ENCODE results near the gene CSNK1G1. TPM values are rescaled to one million over a fixed set of nuclear protein-coding genes. Genes with fewer than 3 reads are reported as not detected.

CSNK1G1 gene
- total RNA-seq, 1 donor from 2014 or later, result 19.8 TPM

DNA sequence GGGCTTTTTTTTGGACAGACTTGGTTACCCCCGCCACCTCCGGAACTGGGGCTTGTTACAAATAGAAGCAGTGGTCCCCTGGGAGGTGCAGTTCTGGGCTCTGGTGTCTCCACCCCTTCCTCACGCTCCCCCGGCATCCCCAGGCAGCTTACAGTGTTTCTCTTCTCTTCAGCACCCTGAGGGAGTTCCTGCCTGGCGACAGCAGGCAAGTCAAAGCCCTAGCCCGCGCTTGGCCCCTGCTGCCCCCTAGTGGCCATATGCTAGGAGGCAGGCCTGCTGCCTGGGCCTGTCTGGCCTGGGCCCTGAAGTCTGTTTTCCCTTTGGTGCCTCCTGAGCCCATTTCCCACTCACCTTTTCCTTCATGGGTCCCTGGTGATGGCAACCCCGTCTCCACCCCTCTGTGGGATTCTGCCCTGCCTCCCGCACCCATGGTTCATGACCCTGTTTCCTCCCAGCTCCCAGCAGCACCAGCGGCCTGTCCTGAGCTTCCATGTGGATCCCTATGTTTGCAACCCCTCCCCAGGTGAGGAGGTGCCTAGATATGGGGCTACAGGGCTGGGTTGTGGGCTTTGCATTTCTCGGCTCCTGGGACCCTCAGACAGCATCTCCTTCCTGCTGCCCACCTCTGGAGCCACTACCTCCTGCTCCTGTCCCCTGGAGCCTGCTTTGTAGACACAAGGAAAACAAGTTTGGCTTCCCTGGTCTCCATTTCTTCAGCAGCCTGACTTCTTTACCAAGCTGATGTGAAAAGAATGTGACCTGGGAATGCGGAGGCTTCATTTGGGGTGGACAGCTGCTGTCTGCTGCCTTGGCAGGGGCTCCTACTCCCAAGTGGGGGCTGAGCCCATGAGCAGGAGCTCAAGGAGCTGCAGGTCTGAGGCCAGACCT, 202.2 kb downstream of the CSNK1G1 start:
- peak; percentile 95 for DNase-seq
- H3K36me3 ChIP-seq, result peaks cover 49% of the 10 kb centered on the region
- TF ChIP-seq, protein P1, sequence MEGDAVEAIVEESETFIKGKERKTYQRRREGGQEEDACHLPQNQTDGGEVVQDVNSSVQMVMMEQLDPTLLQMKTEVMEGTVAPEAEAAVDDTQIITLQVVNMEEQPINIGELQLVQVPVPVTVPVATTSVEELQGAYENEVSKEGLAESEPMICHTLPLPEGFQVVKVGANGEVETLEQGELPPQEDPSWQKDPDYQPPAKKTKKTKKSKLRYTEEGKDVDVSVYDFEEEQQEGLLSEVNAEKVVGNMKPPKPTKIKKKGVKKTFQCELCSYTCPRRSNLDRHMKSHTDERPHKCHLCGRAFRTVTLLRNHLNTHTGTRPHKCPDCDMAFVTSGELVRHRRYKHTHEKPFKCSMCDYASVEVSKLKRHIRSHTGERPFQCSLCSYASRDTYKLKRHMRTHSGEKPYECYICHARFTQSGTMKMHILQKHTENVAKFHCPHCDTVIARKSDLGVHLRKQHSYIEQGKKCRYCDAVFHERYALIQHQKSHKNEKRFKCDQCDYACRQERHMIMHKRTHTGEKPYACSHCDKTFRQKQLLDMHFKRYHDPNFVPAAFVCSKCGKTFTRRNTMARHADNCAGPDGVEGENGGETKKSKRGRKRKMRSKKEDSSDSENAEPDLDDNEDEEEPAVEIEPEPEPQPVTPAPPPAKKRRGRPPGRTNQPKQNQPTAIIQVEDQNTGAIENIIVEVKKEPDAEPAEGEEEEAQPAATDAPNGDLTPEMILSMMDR (IDR thresholded peaks at IDR 0.05), result peak; percentile 98
- peak; percentile 90 for ATAC-seq
- H3K27me3 ChIP-seq, result peaks cover 18% of the 10 kb centered on the region
- H3K4me1 ChIP-seq, result peaks cover 18% of the 10 kb centered on the region
- no peaks in the 10 kb centered on the region for H3K9me3 ChIP-seq
- H3K27ac ChIP-seq, result peak overlapping the region; percentile 2
- H3K4me3 ChIP-seq, result peak overlapping the region; percentile 53
- intact Hi-C loops (cut with DNase I), result no loop called here

DNA sequence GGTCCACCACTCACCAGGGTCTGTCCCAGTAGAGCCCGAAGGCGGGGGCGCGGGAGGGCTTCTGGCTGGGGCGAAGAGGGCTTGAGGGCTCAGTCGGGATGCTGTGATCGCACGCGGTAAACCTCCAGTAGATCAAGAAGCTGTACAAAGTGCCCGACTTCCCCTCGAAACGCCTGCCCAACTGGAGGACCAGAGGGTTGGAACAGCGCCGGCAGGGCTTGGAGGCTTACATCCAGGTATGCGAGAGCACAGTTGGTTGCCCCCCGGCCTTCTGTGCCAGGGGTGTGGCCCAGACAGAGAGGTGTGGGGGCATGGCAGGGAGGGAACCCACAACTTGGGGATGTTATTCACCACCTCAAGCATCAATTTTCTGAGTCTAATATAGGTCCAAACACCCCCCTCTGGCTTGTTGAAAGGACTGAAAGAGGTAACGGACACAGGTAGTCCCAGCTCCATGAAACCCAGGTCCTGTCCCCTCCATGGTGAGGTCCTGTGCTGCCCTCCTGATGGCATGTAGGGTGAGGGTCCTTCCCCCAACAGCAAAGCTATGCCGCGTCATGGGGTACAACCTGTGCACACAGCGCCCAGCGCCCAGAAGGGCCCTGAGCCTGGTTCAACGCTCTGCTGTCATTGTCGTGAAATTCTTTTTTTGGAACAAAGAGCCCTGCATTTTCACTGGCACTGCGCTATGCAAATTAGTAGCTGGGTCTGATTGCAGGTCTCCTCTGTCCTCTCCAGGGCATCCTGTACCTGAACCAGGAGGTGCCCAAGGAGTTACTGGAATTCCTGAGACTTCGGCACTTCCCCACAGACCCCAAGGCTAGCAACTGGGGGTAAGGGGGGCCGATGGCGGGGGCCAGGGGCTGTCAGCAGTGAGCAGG, 203.2 kb downstream of the CSNK1G1 start:
- ATAC-seq (peak; percentile 0), DNase-seq (peak; percentile 71)
- Histone ChIP-seq H3K27me3 (peaks cover 18% of the 10 kb centered on the region), H3K27ac (no peak overlapping the region), H3K9me3 (no peaks in the 10 kb centered on the region), H3K4me1 (peaks cover 13% of the 10 kb centered on the region), H3K4me3 (peak overlapping the region; percentile 53), H3K36me3 (peaks cover 40% of the 10 kb centered on the region)
- intact Hi-C loops (cut with DNase I), result no loop called here
- TF ChIP-seq, protein P1 (IDR thresholded peaks at IDR 0.05), result no peak

DNA sequence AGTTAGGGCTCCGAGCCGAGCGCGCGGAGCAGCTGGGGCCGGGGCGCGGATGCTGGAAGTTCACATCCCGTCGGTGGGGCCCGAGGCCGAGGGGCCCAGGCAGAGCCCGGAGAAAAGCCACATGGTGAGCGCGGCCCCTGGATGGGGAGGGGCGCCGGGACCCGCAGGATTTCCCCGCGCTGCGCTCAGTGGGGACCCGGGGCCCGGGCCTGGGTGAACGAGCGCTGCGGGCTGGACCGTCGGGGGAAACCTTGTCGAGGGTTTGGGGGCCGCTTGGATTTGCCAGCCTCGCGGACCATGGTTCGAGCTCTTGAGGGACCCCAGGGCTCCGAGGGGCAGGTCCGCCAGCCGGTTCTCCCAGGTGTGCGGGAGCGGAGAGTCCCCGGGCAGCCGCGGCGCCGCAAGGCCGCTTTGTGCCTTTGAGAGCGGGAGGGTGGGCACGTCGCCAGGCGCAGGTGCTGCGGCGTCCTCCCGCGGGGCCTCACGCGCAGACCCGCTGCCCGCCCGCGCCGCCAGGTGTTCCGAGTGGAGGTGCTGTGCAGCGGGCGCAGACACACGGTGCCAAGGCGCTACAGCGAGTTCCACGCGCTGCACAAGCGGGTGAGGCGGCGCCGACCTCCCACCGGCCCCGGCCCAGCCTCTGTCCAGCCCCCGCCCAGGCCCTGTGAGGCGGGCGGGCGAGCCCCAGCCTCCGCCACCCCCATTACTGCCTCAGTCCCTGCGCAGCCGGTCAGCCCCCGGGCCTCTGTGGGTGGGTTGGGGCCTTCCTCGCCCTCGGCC, 204.1 kb downstream of the CSNK1G1 start, which contains the start of gene SNX22:
Gene SNX22, plus strand, starts transcription at position 5 of the 780 bp plus-strand sequence. Its CDS starts 45 bp downstream, at position 50.
- H3K27ac ChIP-seq, result no peak within 1 kb of the TSS
- H3K4me3 ChIP-seq, result peak within 1 kb of the TSS; percentile 53
- peak; percentile 78 for DNase-seq

DNA sequence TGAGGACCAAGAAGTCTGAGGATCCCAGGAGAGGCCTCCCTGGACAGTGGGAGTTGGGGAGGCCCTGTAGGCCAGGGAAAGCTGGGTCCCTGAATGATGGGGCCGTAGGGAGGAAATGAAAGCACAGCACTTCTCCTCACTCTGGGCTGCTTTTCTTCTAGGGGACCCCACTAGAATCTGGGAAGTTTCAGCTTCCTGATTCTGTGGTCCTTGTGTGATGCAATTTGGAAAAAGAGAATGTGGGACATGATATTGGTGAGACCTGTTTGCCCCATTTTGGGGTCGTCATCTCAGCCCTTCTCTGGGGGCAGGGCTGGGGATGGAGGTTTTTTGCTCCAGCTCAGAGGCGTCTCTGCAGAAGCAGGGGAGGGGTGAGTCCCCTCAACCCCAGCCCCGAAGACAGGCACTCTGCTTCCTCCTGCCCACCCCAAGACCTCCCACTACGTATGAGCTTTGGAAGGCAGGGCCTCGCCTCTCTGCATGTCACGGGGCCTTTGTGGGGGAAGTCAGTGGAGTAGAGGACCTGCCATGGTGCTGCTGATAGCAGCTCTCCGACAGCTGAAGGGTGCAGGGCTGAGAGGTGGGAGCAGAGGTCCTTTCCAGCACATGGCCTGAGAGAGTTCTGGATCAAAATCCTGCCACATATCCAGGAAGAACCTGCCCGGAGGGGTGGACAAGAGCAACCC, 205.9 kb downstream of the CSNK1G1 start:
- Histone ChIP-seq H3K27me3 (peaks cover 18% of the 10 kb centered on the region), H3K4me1 (peaks cover 13% of the 10 kb centered on the region), H3K27ac (no peak overlapping the region), H3K9me3 (no peaks in the 10 kb centered on the region), H3K4me3 (no peak overlapping the region), H3K36me3 (peaks cover 12% of the 10 kb centered on the region)
- TF ChIP-seq, protein P1 (IDR thresholded peaks at IDR 0.05), result no peak
- no peak for ATAC-seq
- no peak for DNase-seq
- intact Hi-C loops (cut with DNase I), result no loop called here

More for the DNA sequence above, 204.1 kb downstream of the CSNK1G1 start, which contains the start of gene SNX22:
- TF ChIP-seq, protein P1 (IDR thresholded peaks at IDR 0.05), result no peak
- H3K36me3 ChIP-seq, result peaks cover 31% of the 10 kb centered on the region
- ATAC-seq, result peak; percentile 12
- intact Hi-C loops (cut with DNase I), result no loop called here
- H3K9me3 ChIP-seq, result no peaks in the 10 kb centered on the region
- H3K4me1 ChIP-seq, result peaks cover 13% of the 10 kb centered on the region
- H3K27me3 ChIP-seq, result peaks cover 18% of the 10 kb centered on the region

Measured in upper lobe of right lung (tissue), 1 donor.